NCI-H1930 (cell line): ENCODE data around the gene RAPGEF4.
A peak's percentile ranks its signal among the peaks of the same experiment; 100 is the strongest.

ENCODE experiments used
- DNase-seq, 2 experiments: peaks; one replicate each; lab custom pipeline; 2025; lab: John Stamatoyannopoulos, UW

Gene RAPGEF4

DNA sequence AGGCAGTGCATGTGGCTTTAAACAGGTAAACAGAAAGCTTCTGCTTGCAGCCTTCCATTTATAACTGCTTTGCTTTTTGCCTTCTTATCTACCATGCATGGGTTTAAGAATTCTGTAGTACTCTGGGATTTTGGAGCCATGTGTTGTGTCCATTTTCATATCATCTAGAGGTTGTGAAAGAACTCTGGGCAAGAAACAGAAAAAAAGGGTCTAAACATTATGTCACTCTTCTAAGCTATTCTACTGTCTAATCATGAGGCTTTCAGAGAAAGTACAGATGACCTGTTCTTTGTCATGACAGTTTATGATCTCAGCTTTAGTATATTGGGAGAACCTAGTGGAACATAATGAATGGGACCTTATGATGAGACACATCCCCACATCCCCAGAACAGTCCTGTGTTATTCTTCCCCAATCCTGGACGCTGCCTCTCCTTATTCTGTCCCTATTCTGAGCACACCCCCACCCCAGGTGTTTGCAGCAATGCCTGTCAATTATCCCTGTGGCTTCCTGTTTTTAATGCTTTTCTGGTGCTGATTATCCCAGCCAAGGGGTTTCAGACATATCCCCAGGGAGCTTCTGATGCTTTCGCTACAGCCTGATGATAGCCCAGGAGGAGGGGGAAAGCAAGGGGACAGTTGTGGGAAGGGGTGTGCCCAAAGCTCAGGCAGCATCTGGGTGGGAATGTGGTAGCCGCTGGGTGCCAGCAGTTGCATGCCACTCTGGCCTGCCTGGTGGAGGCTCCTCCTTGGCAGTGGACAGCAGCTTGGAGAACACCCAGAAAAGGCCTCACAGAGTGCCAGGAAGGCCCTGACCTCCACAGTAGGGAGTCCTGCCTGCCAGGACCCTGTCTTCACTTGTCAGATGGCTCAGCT lies 170.5 kb downstream of the RAPGEF4 start:
- DNase-seq: no peak

DNA sequence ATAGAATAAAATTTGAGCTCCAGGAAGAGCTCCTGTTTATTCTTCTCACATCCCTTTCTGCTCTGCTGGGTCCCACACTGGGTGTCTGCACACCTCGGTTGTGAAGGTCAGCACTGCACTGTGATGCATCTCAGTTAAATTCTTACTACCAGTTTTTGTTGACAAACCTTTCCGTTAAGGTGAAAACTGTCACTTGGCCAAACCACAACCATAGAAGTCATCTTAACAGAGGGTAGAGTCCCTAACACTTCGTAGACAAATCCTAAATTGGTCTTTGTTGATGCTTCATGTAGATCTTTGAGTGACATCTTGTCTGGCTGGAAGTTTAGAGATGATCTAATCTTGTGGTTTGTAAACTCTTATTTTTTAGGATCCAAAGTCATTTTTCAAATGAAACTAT lies 172.6 kb downstream of the RAPGEF4 start:
- DNase-seq: no peak

GRCh38 chr2:172909454-172909853 lies 173.8 kb downstream of the RAPGEF4 start:
- no peak for DNase-seq

- no peak for DNase-seq
Measured at GRCh38 chr2:172912266-172912665, 176.6 kb downstream of the RAPGEF4 start.

DNA sequence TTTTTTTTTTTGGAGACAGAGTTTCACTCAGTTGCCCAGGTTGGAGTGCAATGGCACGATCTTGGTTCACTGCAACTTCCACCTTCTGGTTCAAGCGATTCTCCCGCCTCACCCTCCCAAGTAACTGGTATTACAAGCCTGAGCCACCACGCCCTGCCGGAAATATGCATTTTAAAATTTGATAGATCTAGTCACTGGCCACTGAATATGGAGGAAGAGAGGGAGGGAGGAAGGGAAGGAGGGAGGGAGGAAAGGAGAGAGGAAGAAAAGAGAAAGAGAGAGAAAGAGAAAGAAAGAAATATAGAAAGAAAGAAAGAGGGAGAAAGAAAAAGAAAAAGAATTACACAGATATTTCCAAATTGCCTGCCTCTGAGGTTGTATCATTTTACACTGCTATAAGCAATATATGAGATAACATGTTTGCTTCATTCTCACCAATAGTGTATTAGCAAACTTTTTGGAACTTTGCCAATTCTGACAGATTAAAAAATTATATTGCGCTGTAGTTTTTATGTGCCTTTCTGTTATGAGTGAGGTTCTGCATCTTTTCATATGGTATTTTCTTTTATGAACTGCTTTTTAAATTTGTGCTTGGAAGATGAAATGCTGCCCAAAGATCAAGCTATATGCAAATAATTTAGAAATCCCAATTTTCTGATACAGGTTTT lies 178.8 kb downstream of the RAPGEF4 start:
- no peak for DNase-seq

- no peak for DNase-seq
Measured at GRCh38 chr2:172917716-172918115, 182.1 kb downstream of the RAPGEF4 start.

DNA sequence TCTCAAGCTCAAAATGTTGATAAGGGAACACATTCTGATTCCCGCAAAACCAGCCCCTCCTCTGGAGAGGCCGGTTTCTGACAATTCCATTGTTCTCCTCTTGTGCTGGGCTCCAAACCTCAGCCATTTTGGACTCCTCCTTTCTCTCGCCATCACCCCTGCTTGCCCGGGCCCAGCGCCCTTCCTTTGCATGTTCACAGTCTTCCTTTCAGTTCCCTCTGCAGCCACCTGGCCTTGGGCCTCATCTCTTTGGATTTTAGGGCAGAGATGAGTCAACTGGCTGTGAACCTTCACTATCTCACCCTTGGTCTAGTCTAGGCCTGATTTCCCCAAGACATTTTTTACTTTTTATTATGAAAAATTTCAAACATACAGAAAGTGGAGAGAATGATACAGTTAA lies 184.1 kb downstream of the RAPGEF4 start:
- no peak for DNase-seq

GRCh38 chr2:172921532-172922236 lies 186.0 kb downstream of the RAPGEF4 start:
- no peak for DNase-seq

DNA sequence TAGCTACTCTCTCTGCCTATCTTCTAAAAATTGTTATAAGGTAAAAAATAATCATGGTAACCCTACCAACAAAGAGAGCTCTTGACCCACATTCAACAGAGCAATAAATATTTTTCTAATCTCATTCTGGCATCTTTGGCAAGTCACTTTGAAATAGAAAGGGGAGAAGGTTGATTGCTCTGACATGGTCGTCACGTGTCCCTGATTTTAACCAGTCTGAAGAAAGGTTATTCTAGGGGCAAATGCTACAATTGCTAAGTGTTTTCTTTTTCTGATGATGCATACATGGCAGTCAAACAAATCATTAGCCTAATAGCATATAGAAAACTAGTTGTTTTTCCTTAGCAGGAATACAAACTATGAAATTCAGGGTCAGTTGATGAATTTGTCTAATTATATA lies 186.7 kb downstream of the RAPGEF4 start:
- DNase-seq: no peak

DNA sequence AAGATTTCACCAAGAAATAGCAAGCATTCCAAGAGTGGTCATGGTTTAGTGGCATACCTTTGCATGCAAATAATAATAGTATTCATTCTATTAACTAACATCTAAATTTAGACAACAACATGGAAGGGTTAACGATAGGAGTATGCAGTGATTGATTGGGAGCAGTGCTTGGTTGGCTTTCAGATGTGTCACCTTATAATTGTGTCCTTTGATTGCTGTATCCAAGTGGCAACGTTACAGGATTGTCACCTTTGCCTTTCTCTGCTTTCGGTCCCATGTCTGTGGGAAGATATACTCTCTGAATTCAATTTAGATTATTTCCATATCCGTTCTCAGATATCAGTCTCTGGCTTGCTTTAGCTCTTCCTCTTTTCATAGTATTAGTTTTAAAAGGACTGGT lies 187.2 kb downstream of the RAPGEF4 start:
- DNase-seq: no peak

DNA sequence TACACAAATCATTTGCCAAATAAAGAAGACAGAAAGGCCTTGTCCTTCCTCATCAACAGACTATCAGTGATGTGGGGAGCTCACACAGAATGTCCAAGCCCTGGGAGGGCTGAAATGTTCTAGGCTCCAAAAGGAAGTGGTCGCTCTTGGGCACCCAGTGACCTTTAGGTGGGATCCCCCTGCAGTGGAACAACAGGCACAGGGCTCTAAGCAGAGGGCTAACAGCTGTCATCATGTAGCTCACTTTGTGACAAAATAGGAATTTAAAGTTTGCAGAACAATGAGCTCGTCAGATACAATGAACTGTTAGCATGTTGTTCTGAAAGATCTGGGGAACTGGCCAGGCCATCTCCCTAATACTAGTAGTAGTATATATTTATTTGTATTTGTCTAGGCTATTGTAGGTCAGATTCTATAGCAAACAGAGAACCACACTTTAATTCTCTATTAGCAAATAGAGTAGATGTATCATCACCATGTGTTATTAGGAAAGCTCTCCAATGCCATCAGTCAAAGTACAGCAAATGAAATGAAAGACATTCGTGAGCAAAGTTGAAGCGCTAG lies 188.5 kb downstream of the RAPGEF4 start:
- DNase-seq: no peak

DNA sequence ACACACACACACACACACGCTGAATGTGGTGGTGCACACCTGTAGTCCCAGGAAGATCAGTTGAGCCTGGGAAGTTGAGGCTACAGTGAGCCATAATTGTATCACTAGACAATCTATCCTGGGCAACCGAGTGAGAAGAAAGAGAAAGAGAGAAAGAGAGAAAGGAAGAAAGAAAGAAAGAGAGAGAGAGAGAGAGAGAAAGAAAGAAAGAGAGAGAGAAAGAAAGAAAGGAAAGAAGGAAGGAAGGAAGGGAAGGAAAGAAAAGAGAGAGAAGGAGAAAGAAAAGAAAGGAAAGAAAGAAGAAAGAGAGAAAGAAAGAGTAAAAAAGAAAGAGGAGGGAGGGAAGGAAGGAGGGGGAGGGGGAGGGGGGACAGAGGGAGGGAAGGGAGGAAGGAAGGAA lies 190.0 kb downstream of the RAPGEF4 start:
- no peak for DNase-seq

DNA sequence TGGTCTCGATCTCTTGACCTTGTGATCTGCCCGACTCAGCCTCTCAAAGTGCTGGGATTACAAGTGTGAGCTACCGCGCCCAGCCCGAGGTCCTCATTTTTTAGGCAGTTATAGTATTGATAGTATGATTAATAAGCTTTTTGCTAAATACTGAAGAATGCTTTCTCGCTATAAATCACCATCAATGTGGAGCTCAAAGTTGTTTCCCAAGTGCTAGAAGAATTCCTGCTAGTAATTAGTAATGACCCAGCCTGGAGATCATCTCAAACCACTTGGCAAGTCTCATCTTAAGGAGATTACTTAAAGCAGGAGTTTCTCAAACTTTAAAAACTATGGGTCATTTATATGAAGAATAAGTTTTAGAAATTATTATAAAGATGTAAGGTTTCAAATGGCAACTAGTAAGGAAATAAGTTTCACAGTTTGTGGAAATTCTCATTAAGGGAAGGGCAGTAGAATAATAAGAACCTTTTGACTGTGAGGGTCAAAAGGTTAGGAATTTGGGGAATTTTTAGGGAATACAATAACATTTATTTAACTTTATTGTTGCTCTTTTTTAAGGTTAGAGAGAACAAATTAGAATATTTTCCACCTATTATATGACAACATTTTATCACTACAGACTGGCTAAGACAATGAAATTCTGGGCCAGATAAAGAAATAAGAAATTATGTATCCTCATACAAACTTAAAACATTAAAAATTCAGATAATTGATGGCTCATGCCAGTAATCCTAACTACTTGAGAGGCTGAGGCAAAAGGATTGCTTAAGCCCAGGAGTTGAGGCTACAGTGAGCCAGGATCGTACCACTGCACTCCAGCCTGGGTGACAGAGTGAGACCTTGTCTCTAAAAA lies 191.4 kb downstream of the RAPGEF4 start:
- no peak for DNase-seq

DNA sequence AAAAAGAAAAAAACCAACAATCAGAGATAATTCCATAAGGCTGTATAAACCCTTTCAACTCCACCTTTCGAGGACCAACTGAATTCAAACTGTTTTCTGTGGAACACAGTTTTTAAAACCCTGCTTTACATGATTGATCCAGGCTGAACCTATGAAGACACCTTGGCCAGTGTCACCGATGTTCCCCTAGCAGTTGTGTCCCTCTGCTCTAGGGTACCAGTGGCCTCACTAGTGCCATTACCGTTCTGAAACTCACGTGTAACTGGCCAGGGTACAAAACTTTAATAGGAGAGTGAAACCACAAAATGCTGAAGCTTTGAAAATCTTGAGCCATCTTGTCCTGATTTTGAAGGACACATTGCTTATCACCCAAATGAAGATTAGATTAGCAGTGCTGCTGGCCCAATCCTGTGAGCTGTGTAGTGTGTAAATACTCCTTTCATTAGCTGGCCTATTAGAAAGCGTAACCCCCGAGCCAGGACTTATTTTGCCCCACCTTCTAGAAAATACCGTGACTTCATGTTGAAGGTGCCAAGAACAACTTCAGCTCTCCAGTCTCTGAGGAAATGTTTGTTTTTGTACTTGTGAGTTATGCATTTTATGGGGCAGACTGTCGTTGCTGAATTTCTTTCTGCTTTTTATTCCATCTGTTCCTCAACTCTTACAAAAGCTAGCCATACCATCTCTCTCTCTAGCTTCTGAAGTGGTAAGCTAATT lies 192.2 kb downstream of the RAPGEF4 start:
- DNase-seq: no peak

DNA sequence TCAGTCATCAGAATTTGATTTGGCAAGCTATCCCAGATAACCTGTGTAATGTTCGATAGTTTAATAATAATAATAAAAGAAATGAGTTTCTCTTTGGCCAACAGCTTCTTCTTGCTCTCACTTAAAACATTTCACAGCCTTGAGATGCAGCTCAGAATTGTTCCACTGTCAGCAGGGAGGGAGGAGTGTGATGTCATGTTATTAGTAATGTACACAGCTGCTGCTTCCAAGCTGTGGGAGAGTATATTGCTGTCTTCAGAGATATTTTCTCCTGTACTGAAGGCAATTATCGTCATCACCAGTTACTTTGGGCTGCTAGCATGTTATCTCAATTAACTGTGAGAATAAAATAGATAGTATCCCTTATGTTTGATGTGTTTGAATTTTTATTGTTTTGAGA lies 193.1 kb downstream of the RAPGEF4 start:
- no peak for DNase-seq

GRCh38 chr2:172929644-172930043 lies 194.0 kb downstream of the RAPGEF4 start:
- no peak for DNase-seq

DNA sequence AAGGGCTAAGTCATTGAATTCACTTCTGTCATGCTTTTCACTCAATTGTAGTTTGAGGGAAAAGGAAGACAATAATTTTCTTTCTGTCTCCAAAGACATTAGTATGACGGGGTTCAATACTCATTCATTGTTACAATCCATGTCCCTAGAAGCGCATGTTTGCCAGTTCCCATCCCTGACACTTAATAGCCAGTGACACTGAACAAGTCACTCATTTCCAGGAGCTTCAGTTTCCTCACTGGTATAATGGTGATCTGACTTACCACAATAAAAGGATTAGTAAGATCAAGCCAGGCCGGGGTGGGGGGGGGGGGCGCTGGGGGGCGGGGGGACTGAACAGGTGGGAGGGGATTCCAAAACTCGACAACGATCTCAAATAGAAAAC lies 195.2 kb downstream of the RAPGEF4 start:
- DNase-seq: no peak

DNA sequence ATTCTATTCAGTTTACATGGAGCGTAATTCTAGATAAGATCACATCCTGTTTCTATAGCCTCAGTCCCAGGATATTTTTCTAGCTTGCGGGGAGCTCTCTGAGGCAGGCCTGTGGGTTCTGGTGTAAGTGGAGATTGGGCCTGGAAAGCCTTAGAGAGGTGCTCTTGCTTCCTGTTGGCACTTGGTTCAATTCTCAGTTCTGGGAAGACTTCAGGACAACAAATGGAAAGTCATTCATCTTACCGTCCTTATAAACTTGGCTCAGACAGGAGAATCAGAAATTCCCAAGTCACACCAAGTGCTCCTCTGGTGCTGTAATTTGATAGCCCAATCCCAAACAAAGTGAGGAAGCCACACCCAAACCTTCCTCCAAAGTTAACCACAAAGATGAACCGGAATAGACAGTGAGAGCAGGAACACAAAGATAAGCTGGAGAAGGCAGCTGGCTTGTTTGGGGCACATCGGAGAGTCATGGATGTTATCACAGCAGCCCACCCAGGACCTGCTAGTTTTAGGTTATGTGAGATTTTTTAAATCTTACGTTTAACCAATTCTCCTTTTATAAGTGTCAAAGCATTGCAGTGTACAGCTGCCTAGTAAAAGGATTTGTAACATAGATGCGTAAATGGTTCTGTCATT lies 195.7 kb downstream of the RAPGEF4 start:
- no peak for DNase-seq

- DNase-seq: peak; percentile 29 to 50
Measured at GRCh38 chr2:172931918-172932520, 196.4 kb downstream of the RAPGEF4 start.
